Hepatocyte (in vitro differentiated cells): Measurements from ENCODE around the gene ARHGAP21.

ENCODE experiments used
- EZH2 ChIP-seq: fragments of 200-600 bp; sonication (generic); IDR thresholded peaks from 2 replicates; pipeline ENCODE4 v1.6.1; 2016; ENCODE audit warnings: antibody characterized with exemption, mild to moderate bottlenecking, borderline replicate concordance
- EZH2phosphoT487 ChIP-seq: fragments of 200-600 bp; sonication (generic); IDR thresholded peaks from one replicate; pipeline ENCODE4 v1.6.1; 2018; ENCODE audit warnings: antibody characterized with exemption, mild to moderate bottlenecking, low read depth, moderate library complexity; ENCODE audit not compliant: unreplicated experiment, severe bottlenecking
- TF ChIP-seq, protein P1 (sequence below): fragments of 200-600 bp; sonication (generic); IDR thresholded peaks from 2 replicates; pipeline ENCODE4 v1.5.1; 2016; ENCODE audit warnings: antibody characterized with exemption, mild to moderate bottlenecking; ENCODE audit not compliant: poor library complexity

DNA sequence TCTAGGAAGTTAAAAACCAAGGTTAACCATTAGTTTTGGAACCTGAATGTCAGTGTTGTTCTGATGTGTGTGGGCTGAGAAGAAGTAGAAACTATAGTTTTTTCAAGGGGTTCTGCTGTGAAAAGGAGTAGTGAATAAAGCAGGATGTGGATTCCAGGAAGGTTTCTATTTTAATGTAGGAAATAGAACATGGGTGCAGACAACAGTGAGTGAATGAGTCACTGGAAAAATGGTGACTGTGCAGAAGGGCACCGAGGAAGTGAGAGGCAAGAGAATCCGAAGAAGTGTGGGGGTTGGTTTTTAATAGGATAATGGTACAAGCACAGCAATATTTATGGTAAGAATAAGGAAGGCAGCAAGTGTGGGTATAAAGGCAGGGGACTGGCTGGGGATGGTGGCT, 120.4 kb downstream of the ARHGAP21 start:
- TF ChIP-seq EZH2 (no peak), EZH2phosphoT487 (no peak)
- TF ChIP-seq, protein P1, sequence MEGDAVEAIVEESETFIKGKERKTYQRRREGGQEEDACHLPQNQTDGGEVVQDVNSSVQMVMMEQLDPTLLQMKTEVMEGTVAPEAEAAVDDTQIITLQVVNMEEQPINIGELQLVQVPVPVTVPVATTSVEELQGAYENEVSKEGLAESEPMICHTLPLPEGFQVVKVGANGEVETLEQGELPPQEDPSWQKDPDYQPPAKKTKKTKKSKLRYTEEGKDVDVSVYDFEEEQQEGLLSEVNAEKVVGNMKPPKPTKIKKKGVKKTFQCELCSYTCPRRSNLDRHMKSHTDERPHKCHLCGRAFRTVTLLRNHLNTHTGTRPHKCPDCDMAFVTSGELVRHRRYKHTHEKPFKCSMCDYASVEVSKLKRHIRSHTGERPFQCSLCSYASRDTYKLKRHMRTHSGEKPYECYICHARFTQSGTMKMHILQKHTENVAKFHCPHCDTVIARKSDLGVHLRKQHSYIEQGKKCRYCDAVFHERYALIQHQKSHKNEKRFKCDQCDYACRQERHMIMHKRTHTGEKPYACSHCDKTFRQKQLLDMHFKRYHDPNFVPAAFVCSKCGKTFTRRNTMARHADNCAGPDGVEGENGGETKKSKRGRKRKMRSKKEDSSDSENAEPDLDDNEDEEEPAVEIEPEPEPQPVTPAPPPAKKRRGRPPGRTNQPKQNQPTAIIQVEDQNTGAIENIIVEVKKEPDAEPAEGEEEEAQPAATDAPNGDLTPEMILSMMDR, result no peak
